HUES48 (cell line): Measurements from ENCODE around the gene PRAC1.

Source experiments
- H3K27ac ChIP-seq: one replicate; pipeline ENCODE4 v1.7.0; 2013; ENCODE audit warnings: low read depth, low read length, inconsistent platforms
- H3K27me3 ChIP-seq: 2 replicates; pipeline ENCODE4 v1.6.1; 2013; ENCODE audit warnings: mild to moderate bottlenecking, low read length; ENCODE audit not compliant: control insufficient read depth, insufficient read depth
- H3K36me3 ChIP-seq: 2 replicates; pipeline ENCODE4 v1.6.1; 2013; ENCODE audit warnings: low read length; ENCODE audit not compliant: control insufficient read depth, insufficient read depth
- H3K4me1 ChIP-seq: 2 replicates; pipeline ENCODE4 v1.6.1; 2013; ENCODE audit warnings: mild to moderate bottlenecking, low read length; ENCODE audit not compliant: control insufficient read depth, insufficient read depth
- H3K4me3 ChIP-seq: 2 replicates; pipeline ENCODE4 v1.5.1; 2013; ENCODE audit warnings: mild to moderate bottlenecking, low read depth, low read length
- H3K9ac ChIP-seq: 2 replicates; pipeline ENCODE4 v1.6.1; 2013; ENCODE audit warnings: mild to moderate bottlenecking, low read depth, low read length, moderate library complexity
- H3K9me3 ChIP-seq: 2 replicates; pipeline ENCODE4 v1.6.1; 2013; ENCODE audit warnings: low read length; ENCODE audit not compliant: control insufficient read depth, insufficient read depth

PRAC1 gene

DNA sequence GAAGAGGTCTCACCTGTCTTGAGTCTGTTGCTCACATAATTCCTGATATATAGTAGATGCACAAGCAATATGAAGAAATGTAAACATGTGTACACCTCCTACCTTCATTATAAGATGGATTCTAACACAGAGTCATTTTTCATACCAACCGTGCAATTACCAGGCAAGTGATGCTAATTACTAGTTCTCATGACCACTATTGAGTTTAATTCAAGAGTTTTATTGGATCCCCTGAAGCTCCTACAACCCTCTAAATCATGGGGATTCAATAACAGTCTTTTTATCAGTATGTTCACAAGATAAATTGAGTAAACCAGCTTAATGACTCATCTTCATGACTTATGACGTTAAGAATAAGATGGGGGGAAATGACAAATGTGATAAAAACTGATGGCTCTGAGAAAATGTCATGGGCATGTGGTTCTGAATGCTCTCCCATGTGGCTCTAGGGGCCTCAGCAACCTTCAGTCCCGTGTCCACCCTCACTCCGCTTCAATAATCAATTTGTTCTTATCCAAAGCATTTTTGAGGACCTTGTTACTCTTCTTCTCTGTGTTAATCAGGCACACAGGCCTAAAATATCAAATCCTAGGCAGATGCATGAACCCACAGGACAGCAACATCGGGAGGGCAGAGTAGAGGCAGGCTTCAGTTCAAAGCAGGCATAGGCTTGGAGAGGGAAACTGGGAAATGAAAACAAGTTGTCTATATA lies 42.8 kb downstream of the PRAC1 start:
- Histone ChIP-seq H3K36me3 (no peaks in the 10 kb centered on the region), H3K4me1 (no peaks in the 10 kb centered on the region), H3K27ac (no peak overlapping the region), H3K27me3 (peaks cover 57% of the 10 kb centered on the region), H3K9ac (no peak overlapping the region), H3K4me3 (no peak overlapping the region), H3K9me3 (no peaks in the 10 kb centered on the region)

DNA sequence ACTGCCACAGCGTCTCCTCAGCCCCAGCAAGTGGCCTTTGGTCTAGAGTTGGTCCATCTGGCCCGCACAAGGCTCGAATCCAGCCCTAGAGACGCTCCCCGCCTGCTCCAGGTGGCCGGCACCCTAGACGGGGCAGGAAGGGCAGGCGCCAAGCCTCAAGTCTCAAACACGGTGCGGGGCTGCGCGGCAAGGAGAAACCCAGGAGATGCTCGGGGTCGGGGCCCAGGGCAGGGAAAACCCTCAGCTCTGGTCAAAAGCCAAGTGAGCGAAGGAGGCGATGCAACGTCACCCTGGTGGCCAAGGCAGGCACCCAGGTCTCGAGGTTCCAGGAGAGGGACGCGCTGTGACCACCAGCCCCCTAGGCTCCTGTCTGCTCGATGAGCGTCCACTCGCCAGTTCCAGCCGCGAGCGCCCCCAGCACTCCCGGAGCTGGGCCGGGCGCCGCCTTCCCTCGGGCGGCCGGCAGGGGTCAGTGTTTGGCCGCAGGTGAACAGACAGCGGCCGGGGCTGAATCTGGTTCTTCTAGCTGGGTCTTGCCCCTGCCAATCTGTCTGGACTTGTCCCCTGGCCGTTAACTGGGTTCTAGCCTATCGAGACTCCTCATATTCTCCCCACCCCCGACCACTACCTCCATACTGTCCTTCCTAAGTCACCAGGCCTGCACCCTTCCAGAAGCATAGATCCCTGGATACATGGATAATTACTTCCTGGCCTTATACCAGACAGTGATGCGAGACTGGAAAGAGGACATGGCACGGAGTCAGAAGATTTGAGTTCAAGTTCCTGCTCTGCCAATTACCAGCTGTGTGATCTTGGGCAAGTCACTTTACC lies 44.0 kb downstream of the PRAC1 start:
- H3K4me3 ChIP-seq = peak overlapping the region; percentile 49; the same call in 1 of the 2 replicates

DNA sequence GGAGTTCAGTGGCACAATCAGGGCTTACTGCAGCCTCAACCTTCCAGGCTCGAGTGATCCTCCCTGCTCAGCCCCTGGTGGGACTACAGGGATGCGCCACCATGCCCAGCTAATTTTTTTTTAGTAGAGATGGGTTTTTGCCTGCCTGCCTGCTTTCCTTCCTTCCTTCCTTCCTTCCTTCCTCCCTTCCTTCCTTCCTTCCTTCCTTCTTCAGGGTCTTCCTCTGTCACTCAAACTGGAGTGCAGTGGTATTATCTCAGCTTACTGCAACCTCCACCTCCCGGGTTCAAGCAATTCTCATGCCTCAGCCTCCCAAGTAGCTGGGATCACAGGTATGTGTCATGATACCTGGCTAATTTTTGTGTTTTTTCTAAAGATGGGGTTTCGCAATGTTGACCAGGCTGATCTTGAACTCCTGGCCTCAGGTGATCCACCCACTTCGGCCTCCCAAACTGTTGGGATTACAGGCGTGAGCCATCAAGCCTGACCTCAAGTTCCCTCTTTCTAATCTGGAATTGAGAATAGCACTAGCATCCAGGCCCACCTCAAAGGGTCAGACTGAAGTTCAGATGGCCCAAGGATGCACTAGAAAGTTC lies 45.3 kb downstream of the PRAC1 start:
- Histone ChIP-seq H3K27ac (no peak overlapping the region), H3K4me1 (no peaks in the 10 kb centered on the region), H3K9ac (no peak overlapping the region), H3K36me3 (no peaks in the 10 kb centered on the region), H3K4me3 (no peak overlapping the region), H3K9me3 (no peaks in the 10 kb centered on the region), H3K27me3 (peaks cover 77% of the 10 kb centered on the region)

More for the DNA sequence above, 44.0 kb downstream of the PRAC1 start:
- no peak overlapping the region for H3K9ac ChIP-seq
- no peaks in the 10 kb centered on the region for H3K9me3 ChIP-seq
- H3K27ac ChIP-seq = no peak overlapping the region
- no peaks in the 10 kb centered on the region for H3K4me1 ChIP-seq
- H3K27me3 ChIP-seq = peaks cover 66% of the 10 kb centered on the region
- H3K36me3 ChIP-seq = no peaks in the 10 kb centered on the region

DNA sequence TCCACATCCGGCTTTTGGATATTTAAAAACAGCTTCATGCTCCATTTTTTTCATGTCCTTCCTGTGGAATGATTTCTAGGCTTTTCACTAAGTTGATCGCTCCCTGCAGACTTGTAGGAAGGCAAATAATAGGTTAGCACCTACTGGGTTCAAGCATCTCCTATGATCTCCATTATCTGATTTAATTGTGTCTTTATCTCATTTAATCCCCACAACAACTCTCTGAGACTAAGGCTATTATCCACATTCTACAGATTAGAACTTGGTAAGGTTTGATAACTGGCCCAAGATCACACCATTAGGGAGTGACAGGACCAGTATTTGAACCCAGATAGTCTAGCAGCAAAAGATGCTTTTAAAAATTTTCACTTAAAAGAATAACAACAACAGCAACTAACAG lies 50.0 kb downstream of the PRAC1 start:
- Histone ChIP-seq H3K36me3 (no peaks in the 10 kb centered on the region), H3K9ac (no peak overlapping the region), H3K4me1 (no peaks in the 10 kb centered on the region), H3K4me3 (no peak overlapping the region), H3K27ac (no peak overlapping the region), H3K27me3 (peaks cover 61% of the 10 kb centered on the region), H3K9me3 (no peaks in the 10 kb centered on the region)
